ENCODE data around the gene SLC39A1.
A peak's percentile ranks its signal among the peaks of the same experiment; 100 is the strongest.

Gene SLC39A1

DNA sequence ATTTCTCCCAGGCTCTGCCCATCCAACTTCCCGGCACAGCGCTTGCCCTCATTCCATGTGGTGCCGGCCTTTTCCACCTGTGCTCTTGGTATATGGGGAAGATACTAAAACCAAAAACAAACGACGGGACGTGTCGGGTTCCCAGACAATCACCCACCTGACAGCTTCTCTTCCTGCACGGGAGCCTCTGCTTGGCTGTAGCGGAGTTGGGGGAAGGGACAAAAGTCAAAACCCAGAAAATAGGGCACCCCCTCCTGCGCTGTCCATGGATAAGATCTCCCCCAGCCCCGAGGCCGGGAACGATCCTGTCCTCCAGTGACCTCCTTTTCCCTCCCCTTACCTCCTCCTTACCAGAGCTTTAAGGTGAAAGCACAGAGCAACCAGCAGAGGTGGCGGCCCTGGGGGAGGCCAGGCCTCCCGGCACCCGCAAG is 13.5 kb upstream of the SLC39A1 start:
- no peak for DNase-seq

DNA sequence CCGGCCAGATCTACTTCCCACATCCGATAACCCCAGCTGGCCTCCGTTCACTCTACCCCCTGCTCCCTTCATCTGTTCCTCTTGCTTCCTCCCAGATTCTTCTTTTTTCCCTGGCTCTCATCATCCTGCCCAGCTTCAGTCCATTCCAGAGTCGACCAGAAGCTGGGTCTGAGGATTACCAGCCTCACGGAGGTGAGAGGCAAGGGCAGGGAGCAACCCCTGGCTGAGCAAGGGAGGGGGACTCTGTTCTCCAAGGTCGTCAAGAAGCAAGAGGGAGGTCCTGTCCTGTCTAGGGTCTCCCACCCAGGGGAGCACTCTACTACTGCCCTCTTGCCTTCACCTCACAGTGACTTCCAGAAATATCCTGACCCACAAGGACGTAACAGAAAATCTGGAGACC is 10.2 kb upstream of the SLC39A1 start:
- no peak for DNase-seq

DNA sequence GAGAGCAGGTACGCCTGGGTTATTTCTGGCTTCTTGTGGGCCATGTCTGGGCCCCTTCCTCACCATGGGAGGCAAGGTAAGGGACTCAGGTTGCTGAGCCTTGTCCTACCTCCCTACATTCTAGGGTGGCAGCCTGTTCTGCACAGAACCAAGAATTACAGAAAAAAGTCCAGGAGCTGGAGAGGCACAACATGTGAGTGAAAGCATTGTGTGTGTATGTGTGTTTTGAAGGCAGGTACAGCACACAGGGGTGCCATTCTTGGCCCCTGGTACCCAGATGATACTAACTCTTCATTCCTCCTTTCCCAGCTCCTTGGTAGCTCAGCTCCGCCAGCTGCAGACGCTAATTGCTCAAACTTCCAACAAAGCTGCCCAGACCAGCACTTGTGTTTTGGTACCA is 9.7 kb upstream of the SLC39A1 start:
- DNase-seq, result no peak

DNA sequence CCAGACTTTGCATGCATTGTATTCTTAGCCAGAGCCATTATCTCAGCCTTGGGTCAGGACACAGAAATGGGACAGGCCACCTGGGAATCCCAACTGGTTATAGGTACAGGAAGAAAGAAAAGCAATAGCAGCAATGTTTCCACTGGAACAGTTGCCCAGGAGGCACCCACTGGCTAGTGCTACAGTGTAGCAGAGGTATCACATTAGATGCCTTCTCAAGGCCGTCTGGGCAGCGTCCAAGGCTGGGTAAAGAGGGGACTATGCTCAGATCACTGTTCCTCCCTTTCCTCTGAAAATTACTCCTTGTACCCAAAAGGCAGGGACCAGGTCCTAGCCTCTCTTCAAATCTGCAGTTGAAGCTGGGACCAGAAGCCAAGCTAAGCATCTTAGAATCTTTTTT is 7.0 kb upstream of the SLC39A1 start:
- DNase-seq, result no peak

DNA sequence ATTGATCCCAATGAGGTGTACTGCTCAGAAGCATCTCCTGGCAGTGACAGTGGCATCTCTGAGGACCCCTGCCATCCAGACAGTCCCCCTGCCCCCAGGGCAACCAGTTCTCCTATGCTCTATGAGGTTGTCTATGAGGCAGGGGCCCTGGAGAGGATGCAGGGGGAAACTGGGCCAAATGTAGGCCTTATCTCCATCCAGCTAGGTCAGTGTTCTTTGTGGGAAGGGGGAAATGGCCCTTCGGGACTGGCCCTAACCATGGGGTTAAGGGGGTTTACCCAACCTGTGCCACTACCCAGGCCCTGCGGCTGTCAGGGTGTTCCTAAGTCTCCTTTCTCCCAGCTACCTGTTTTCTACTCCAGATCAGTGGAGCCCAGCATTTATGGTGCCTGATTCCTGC is 5.6 kb upstream of the SLC39A1 start:
- no peak for DNase-seq

DNA sequence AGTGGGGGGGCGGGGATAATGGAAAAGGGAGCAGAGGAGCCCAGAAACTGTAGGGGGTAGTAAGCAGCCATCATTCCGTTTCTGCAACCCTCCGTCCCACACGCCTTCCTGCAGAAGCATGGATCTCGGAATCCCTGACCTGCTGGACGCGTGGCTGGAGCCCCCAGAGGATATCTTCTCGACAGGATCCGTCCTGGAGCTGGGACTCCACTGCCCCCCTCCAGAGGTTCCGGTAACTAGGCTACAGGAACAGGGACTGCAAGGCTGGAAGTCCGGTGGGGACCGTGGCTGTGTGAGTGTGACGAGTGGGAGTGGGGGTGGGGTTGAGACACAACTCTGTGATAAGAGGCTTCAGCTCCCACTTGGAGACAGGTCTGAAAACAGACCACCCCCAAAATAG is 5.1 kb upstream of the SLC39A1 start:
- DNase-seq, result no peak

DNA sequence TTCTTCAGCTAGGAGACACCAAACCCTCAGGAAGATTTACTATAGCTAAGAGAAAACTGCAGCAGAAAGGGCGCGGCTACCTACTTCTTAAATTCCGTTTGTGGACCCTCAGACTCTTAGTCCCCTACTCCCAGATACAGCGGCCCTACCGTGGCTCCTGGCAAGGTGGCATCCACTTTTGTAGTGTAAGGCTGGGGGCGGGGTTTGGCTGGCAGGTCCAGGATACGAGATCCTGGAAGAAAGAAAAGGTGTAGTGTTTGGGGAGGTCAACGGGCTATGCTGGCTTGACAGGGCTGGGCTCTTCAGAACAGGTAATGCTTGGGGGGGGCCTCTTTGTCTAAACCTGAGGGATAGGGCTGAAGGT is 4.6 kb upstream of the SLC39A1 start:
- DNase-seq, result no peak

DNA sequence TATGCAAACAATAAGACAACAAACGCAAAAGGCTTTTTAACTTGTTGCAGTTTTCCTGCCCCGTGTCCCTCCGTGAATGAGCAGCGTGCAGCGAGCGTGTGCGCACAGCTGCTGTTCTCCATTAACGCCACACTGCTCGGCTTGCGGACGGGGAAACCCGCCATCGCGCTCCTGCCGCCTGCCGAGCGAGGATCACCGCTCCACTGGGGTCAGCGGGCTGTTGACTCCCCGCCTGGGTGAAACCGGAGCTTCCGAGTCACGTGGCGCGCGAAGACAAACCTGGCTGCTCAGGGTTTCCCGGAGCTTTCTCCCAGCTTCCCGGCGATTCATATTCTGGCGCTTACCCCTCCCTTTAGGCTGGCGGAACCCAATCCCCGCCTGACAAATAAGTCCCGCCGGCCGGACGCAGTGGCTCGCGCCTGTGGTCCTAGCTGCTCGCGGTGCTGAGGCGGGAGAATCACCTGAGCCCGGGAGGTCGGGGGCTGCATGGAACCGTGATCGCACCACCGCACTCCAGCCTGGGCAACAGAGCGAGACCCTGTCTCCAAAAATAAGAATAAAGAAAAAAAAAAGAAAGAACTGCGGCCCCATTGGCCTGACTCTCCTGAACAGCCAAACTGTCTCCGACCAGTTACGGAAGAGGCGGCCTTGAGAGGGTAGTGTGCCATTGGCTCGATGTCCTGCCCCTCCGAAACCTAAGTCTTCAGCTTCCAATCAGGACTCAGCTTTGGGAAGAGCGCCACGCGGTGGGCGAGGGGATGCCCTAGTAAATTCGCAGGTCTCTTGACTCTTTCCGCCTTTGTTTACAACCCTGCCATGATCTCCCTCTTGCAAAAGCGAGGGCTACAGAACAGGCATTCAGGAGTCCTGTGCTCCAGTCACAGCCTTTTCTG is 4.0 kb upstream of the SLC39A1 start, which contains the start of gene CREB3L4:
TSS of gene CREB3L4 (plus strand) at position 796 of the 893 bp plus-strand sequence. CDS start 624 bp downstream, outside the sequence.
- peak; percentile 66 for DNase-seq

DNA sequence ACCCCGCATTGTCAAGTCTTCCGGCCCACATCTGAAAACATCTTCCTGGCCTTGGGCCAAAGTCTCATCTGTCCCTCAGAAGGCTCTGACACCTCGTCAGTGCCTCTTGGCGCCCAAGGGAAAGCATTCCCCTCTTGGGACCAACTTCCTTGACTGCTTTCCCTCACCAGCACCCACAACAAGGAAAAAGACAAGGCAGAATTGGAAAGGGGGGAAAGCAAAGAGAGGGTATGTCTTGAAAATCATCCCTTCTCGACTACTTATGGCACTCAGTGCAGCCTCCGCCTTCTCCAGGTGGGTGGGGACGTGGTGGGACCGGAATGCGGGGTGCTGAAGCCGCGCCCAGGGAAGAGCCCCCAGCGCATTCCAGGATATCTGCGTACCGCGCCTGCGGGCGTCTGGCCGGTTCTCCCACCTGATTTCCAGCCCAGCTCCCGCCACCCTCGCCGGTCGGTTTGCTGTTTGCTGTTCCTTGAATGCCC is 554 bp upstream of the SLC39A1 start:
- DNase-seq, result no peak

DNA sequence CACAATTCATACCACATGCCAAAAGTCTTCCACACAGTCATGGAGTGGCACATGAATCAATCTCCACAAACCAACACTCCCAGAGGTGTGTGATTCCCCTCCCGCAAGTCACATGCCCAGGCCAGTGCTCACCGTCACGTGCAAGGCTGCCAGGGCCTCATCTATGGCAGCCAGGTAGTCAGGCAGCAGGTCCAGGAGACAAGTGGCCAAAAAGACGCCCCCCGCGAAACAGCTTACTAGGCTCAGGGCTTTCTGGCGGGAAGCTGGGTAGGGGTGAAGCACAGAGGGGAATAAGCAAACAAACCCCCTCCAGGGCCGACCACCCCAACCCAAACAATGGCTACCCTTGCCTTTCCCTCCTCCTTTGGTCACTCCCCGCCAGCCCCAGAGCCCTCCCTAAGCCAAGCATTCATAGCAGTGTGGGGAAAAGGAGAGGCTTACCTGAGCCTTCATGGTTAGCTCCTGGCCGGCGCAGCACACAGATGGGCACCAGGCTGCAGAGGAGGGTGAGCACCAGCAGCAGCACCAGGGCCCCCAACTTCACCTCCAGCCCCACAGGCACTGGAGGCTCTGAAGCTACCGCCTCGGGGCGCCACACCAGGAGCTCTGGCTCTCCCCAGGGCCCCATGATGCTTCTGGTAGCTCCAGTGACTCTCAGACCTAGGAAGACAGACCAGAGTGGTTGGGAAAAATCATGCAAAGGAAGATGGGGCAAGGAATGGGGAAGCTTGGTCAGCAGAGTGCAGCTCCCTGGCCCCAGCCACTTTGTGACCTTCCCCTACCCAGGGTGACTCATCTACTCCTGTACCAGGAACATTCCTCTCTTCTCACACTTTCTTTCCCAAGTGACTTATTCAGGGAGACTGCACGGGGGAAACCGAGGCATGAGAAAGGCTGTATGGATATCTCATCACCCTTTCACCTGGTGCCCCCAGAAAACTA is 978 bp downstream of the SLC39A1 start:
- no peak for DNase-seq

DNA sequence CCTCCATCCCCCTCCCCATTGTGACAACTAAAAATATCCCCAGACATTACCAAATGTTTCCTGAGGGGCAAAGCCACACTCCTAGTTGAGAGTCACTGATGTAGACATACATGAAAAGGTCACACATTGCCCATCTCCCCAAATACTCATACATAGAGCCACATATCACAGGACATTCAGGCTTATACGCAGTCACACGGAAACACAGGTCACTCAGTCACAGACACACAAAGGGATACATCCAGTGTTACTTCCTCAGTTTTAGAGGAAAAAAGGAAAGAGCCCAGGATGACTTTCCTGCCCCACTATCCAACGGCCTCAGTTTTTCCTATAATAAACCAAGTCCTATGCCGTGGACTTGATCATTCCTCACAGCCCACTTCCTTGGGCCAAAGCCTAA is 1.9 kb downstream of the SLC39A1 start:
- no peak for DNase-seq

DNA sequence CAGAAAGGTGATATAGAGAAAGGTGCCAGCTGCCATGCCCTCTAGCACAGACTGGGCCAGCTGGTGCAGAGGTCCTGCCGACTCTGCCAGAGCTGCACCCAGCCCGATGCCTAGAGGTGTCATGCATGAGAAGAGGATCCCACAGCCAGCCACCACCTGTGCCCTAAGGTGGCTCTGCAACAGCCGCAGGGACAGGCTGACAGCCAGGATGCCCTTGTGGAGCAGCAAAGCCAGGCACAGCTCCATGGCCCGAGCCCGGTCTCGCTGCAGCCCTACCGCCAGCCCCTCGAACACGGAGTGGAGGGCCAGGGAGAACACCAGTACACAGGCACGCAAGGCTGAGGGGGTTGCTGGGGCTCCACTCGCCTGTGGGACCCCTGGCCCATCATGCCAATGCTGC is 3.1 kb downstream of the SLC39A1 start:
- DNase-seq, result no peak

DNA sequence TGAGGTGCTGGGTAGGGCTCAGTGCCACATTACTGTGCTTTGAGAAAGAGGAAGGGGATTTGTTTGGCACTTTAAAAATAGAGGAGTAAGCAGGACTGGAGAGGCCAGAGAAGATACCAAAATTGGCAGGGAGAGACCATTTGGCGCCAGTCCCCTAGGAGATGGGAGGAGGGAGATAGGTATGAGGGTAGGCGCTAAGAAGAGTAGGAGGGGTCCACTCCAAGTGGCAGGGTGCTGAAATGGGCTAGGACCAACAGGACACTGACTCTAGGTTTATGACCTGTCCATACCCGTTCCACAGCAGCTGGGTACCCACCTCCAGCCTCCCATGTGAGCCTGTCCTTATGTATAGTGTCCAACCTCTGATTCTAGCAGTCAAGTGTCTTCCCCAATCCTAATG is 3.9 kb downstream of the SLC39A1 start:
- DNase-seq, result no peak

DNA sequence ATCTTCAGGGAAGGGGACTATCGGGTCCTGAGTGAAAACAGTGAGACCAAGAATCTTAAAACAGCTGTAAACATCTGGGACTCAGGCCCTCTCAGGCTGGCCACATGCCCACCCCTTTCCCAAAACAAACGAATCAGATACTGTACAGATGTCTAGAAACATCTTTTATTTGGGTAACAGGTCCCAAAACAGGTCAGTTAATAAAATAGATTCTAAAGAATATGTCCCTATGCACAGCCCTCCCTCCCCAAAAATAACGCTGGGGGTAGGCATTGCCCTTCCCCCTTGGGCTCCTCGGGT is 4.4 kb downstream of the SLC39A1 start:
- no peak for DNase-seq

DNA sequence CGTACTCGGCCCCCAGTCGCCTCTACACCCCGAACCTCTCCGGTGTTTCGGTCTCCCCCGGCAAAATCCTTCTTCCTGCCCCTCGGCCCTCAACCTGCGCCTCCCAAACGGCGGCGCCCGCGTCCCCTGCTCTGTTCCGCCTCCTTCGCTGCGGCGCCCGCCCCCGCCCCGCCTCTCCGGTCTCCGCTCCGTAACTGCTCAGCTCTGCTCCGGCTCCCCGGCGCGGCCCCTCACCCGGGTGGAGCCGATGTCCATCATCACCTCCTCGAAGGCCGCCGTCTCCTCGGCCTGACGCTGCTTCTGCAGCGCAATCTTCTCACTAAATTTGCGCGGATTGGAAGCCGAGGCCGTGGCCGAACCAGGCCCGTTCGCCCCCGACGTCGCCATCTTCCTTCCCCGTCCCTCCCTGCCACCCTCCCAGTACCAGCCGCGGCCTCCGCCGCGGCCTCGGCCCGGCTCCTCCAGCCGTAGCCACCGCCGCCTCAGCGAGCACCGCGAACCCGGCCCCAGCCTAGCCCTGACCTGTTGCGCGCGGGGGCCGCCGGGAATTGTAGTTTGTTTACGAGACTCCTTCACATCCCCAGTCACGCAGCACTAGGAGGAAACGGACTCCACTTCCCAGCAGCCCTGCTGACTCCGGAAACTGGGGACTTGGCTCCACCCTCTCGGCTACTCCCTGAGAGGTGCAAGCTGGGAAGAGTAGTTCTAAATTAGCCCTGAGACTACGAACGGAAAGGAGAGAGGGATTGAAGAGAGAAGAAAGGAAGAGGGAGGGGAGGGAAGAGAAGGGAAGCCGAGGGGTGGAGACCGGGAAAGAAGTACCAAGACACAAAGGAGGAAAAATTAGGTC is 5.0 kb downstream of the SLC39A1 start, which contains the start of gene CRTC2:
TSS of gene CRTC2 (minus strand) at position 502 of the 850 bp plus-strand sequence. CDS start at position 387, 115 bp downstream.
- peak; percentile 93 for DNase-seq

DNA sequence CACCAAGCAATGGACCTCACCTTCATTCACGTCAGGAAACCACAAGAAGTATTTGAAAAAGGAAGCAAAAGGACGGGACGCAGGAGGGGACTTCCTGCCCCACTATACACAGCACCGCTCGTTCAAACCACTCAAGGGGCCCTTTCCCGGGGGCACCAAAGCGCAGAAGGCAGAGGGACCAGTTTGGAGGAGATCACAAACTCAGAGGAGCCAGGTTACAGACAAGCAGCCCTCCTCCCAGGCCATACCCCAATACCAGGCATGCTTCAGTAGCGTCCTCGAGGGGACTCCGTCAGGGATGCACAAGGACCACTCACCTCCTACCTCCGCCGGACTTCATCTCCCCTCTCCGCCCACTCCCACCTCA is 5.6 kb downstream of the SLC39A1 start:
- DNase-seq, result no peak

DNA sequence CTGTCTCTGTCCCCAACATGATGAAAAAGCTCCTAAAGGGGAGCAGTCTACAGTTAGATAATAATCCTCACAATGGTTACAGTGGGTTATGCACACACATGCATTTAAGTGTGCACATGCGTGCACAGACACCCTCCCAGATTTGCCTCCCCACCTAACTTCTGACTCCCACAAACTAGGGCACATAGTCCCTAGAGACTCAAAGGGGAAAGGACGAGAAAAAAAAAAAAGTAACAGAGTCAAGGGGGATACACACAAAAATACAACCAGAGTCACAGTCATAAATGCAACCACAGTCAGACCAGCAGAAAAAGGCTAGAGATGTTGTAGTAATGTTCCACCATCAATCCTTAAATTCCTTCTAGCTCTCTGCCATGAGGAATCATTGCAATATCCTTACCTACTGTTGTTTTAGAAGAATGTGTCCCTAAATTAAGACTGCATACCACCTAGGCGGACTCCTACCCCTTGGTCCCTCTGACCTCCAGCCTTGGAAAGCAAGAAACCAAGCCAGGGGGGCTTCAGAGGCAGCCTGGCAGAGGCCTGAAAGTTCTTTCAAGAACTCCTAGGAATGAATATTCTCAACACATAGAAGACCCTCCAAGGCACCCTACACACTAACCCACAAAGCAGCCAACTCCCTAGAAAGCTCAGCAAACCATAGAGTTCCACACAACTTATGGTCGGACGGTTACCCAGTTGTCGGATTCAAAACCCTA is 6.2 kb downstream of the SLC39A1 start:
- DNase-seq, result no peak

DNA sequence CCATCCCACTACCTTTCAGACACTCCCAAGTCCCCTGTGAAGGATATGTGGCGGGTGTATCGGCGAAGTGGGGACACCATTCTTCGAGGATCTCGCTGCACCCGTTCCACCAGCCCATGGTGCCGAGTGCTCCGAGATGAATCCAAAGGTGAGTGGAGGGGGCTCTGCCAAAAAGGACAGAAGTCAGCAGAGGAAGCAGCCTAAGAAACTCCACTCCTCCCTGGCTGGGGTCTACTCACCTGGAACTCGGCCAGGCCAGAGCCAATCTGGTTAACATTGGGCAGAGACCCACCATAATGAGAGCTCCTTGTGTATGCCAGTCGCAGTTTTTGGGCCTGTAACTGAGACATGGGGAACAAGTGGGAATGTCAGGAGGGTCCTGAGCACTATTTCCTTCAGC is 8.5 kb downstream of the SLC39A1 start:
- DNase-seq, result no peak

DNA sequence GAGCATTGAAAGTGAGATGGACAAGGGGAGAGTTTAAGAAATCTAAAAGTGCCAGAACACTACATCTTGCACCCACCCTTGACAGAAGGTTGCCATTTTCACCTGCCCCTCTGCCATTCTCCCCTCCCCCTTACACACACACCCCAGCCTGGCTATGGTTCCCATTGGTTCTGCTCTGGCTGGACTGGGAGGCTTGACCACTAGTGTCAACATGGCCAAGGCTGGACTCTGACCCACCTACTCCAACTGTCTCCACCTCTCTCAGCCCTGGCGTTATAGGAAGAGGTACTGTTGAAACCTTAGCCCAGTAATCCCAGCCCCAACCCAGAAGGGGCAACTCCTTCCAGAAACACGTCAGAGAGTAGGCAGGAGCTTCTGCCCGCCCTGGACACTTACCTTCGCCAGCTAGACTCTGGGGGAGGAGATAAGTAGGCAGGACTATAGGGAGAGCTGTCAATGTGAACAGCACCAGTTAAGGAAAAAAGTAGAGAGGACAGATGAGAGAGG is 9.4 kb downstream of the SLC39A1 start:
- no peak for DNase-seq

DNA sequence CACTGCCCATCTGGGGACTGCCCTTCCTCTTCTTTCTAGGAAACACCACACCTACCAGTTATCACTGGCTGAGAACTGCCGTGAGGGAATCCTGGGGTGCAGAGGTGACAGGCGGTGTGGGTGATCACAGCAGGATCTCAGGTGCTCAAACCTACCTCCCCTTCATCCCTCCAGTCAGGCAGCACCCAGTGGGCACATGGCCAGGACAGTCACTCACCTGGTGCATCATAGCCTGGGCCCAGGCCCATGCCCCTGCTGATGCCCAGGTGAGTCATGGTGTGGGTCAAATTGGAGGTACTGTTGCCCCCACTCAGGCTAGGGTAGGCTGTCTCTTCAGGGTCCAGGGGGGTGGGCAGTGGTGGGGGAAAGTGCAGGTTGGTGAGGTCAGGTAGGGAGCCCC is 11.5 kb downstream of the SLC39A1 start:
- no peak for DNase-seq

DNA sequence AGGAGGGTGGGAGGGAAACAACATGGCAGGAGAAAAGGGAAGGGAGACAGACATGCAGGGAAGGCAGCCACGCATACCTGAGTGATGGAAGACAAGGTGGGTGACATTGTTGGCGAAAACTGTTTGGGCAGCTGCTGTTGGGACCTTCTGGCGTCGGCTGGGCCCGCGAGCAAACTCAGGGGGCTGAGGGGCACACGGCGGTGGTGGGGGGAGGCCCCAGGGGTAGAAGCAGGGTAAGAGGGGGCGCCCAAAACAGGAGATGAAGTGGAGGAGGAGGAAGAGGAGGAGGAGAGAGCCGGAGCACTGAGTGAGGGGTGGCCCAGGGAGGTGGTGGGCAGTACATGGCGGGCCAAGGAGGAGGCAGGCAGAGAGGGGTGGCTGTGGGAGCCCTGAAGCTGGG is 12.2 kb downstream of the SLC39A1 start:
- DNase-seq, result no peak
